ENCODE results near the gene AUTS2.

The AUTS2 gene

DNA sequence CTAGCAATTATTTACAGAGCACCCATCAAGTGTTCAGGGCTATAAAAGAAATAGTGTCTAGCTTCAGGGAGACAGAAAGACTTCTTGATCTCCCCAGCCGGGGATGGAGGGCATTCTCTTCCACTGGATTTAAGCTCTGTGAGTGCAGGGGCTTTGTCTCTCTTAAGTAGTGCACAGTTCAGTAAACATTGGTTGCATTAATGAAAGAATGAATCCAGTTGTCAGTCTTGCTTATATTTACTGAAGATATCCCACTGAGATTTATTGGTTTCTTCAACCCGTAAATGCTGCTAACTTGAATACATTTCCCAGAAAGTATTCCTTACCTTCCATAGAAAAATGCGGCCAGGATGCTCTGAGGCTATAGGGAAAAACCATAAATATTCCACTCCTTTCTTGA, 41.9 kb downstream of the AUTS2 start:
- H3K27me3 ChIP-seq: no peaks in the 10 kb centered on the region
- H3K4me3 ChIP-seq (ENCODE audit: low read depth in 1 of 2, low read length in 1 of 2): no peak overlapping the region
- H3K4me1 ChIP-seq (ENCODE audit: control insufficient read depth in 1 of 2, insufficient read depth in 1 of 2, low read depth in 1 of 2, low read length in 1 of 2): peaks cover 10 to 13% of the 10 kb centered on the region in 2 experiments
- TF ChIP-seq, protein P1, sequence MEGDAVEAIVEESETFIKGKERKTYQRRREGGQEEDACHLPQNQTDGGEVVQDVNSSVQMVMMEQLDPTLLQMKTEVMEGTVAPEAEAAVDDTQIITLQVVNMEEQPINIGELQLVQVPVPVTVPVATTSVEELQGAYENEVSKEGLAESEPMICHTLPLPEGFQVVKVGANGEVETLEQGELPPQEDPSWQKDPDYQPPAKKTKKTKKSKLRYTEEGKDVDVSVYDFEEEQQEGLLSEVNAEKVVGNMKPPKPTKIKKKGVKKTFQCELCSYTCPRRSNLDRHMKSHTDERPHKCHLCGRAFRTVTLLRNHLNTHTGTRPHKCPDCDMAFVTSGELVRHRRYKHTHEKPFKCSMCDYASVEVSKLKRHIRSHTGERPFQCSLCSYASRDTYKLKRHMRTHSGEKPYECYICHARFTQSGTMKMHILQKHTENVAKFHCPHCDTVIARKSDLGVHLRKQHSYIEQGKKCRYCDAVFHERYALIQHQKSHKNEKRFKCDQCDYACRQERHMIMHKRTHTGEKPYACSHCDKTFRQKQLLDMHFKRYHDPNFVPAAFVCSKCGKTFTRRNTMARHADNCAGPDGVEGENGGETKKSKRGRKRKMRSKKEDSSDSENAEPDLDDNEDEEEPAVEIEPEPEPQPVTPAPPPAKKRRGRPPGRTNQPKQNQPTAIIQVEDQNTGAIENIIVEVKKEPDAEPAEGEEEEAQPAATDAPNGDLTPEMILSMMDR (IDR thresholded peaks at IDR 0.05): no peak
- H3K36me3 ChIP-seq: no peaks in the 10 kb centered on the region
- no peaks in the 10 kb centered on the region for H3K9me3 ChIP-seq
- no peak overlapping the region for H3K27ac ChIP-seq

DNA sequence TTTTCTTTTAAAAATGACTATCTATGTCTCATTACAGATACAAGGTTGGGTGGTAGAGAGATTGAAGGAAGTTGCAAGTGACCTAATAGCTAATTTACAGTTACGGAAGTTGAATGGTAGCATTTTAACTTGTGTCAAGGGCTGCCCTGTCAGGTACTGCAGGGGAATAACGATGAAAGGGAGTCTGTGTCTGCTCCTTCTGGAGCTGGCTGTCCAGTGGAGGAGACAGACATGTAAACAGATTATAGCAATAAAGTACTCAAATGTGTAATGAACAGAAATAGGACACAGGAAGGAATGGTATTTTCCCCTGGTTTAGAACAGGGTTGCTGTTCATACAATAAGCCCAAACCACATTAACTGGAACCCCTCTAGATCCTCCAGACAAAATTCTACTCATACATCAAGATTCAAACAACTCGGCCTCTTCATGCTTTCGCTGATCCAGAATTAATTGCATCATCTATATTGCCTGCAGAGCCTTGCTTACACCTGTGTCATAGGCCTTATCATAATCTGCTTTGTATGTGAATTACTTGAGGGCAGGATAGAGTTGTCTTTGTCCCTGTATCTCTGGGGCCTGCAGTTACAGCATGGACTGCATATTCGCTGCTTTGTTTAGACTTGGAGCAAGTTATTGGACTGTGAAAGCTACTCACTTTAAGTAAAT, 42.8 kb downstream of the AUTS2 start:
- Histone ChIP-seq H3K27ac (no peak overlapping the region), H3K4me3 (ENCODE audit: low read depth in 1 of 2, low read length in 1 of 2) (no peak overlapping the region), H3K9me3 (no peaks in the 10 kb centered on the region), H3K36me3 (no peaks in the 10 kb centered on the region), H3K4me1 (ENCODE audit: control insufficient read depth in 1 of 2, insufficient read depth in 1 of 2, low read depth in 1 of 2, low read length in 1 of 2) (peaks cover 10 to 13% of the 10 kb centered on the region in 2 experiments), H3K27me3 (no peaks in the 10 kb centered on the region)
- TF ChIP-seq, protein P1 (IDR thresholded peaks at IDR 0.05): no peak

DNA sequence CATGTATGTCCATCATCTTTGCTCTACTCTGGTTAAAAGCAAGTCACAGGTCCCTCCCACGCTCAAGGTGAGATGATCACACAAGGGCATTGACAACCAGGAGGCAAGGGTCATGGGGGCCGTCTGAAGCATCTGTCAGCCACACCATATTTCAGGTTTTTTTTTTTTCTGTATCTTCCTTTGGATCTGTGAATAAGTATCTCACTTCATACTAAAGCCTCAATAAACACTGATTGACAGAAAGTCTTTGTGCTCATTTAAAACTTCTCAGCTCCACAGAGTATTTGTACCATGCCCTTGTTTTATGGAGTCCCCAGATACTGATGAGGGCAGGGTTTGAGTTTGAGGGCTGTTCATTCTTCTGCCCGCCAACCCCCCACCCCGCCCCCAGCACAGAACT, 45.0 kb downstream of the AUTS2 start:
- TF ChIP-seq, protein P1 (IDR thresholded peaks at IDR 0.05): no peak
- Histone ChIP-seq H3K4me3 (ENCODE audit: low read depth in 1 of 2, low read length in 1 of 2) (no peak overlapping the region), H3K27ac (no peak overlapping the region), H3K9me3 (no peaks in the 10 kb centered on the region), H3K27me3 (no peaks in the 10 kb centered on the region), H3K4me1 (ENCODE audit: control insufficient read depth in 1 of 2, insufficient read depth in 1 of 2, low read depth in 1 of 2, low read length in 1 of 2) (peaks cover 10 to 13% of the 10 kb centered on the region in 2 experiments), H3K36me3 (no peaks in the 10 kb centered on the region)

DNA sequence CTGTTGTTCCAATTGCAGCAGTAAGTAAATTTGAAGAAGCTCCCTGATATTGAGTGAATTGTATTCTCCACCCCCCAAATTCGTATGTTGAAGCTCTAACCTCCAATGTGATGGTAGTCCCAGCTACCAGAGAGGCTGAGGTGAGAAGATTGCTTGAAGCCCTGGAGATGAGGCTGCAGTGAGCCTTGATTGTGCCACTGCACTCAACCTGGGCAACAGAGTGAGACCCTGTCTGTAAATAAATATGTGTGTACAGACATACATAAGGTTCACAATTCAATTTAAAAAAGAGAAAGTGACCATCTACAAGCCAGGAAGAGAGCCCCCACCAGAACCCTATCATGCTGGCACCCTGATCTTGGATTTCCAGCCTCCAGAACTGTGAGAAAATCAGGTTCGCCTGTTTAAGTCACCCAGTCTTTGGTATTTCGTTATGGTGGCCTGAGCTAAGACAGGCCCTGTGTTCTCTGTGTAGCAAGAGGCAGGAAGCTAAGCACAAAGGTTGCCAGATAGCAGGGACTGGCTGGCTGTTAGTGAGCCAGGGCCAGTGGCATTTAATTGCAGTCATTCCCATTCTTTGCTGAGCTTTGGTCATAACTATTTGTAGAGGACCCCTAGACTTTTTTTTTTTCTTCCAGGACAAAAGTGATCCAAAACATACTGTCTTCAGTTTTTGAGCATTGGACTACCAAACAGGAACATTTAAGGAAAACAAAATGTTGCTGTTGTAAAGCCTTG, 45.6 kb downstream of the AUTS2 start:
- no peaks in the 10 kb centered on the region for H3K36me3 ChIP-seq
- TF ChIP-seq, protein P1 (IDR thresholded peaks at IDR 0.05): no peak

DNA sequence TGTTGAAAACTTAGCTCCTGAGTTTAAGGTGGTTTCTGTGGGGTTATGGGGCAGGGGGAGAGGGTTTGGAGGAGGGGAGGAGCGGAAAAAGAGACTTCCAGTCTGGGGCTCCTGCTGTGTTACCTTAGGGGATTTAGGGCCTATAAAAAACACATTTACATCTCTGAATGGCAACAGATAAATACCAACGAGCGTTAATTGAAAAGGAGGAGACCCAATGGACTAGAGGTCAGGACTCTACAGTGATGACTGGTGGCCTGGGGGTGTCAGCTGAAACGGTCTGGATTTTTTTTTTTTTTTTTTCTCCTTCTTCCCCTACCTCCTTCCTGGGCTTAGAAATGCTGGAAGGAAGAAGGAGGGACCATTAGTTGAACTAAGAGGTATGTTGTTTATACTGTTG, 47.4 kb downstream of the AUTS2 start:
- peaks cover 10 to 13% of the 10 kb centered on the region in 2 experiments for H3K4me1 ChIP-seq (ENCODE audit: control insufficient read depth in 1 of 2, insufficient read depth in 1 of 2, low read depth in 1 of 2, low read length in 1 of 2)
- no peaks in the 10 kb centered on the region for H3K36me3 ChIP-seq
- TF ChIP-seq, protein P1 (IDR thresholded peaks at IDR 0.05): no peak
- no peak overlapping the region for H3K4me3 ChIP-seq (ENCODE audit: low read depth in 1 of 2, low read length in 1 of 2)
- H3K27me3 ChIP-seq: no peaks in the 10 kb centered on the region
- no peaks in the 10 kb centered on the region for H3K9me3 ChIP-seq
- H3K27ac ChIP-seq: no peak overlapping the region

More for the DNA sequence above, 45.6 kb downstream of the AUTS2 start:
- Histone ChIP-seq H3K27ac (no peak overlapping the region), H3K27me3 (no peaks in the 10 kb centered on the region), H3K4me1 (ENCODE audit: control insufficient read depth in 1 of 2, insufficient read depth in 1 of 2, low read depth in 1 of 2, low read length in 1 of 2) (peaks cover 10 to 13% of the 10 kb centered on the region in 2 experiments), H3K9me3 (no peaks in the 10 kb centered on the region), H3K4me3 (ENCODE audit: low read depth in 1 of 2, low read length in 1 of 2) (no peak overlapping the region)

Measured in neutrophil (primary cell).